ENCODE results near the gene HOXB1. TPM values are rescaled to one million over a fixed set of nuclear protein-coding genes. Genes with fewer than 3 reads are reported as not detected.
"Not testable (repeated sequence)": the region's sequence is repeated elsewhere in the genome, so short reads cannot be mapped to it uniquely, and the experiment has no call there.

HOXB1 gene
- total RNA-seq, 1 donor from 2014 or later: not detected

GRCh38 chr17:48483471-48484131, 47.2 kb downstream of the HOXB1 start:
- Mint-ChIP-seq H3K9me3 (ENCODE audit: unreplicated experiment) (no peaks in the 10 kb centered on the region), H3K36me3 (ENCODE audit: unreplicated experiment) (no peaks in the 10 kb centered on the region), H3K4me1 (ENCODE audit: unreplicated experiment) (no peaks in the 10 kb centered on the region), H3K4me3 (ENCODE audit: unreplicated experiment) (no peak overlapping the region), H3K27me3 (ENCODE audit: unreplicated experiment) (peaks cover 21% of the 10 kb centered on the region), H3K27ac (ENCODE audit: unreplicated experiment) (no peak overlapping the region)
- no peak for DNase-seq (ENCODE audit: extremely low spot score, unreplicated experiment)
- TF ChIP-seq, protein P1, sequence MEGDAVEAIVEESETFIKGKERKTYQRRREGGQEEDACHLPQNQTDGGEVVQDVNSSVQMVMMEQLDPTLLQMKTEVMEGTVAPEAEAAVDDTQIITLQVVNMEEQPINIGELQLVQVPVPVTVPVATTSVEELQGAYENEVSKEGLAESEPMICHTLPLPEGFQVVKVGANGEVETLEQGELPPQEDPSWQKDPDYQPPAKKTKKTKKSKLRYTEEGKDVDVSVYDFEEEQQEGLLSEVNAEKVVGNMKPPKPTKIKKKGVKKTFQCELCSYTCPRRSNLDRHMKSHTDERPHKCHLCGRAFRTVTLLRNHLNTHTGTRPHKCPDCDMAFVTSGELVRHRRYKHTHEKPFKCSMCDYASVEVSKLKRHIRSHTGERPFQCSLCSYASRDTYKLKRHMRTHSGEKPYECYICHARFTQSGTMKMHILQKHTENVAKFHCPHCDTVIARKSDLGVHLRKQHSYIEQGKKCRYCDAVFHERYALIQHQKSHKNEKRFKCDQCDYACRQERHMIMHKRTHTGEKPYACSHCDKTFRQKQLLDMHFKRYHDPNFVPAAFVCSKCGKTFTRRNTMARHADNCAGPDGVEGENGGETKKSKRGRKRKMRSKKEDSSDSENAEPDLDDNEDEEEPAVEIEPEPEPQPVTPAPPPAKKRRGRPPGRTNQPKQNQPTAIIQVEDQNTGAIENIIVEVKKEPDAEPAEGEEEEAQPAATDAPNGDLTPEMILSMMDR (IDR thresholded peaks at IDR 0.05): no peak

GRCh38 chr17:48483004-48483403, 47.8 kb downstream of the HOXB1 start:
- H3K4me3 Mint-ChIP-seq (ENCODE audit: unreplicated experiment): no peak overlapping the region

GRCh38 chr17:48482301-48482700, 48.5 kb downstream of the HOXB1 start:
- not testable (repeated sequence) for H3K4me3 Mint-ChIP-seq (ENCODE audit: unreplicated experiment); DNase-seq (ENCODE audit: extremely low spot score, unreplicated experiment); H3K36me3 Mint-ChIP-seq (ENCODE audit: unreplicated experiment); H3K4me1 Mint-ChIP-seq (ENCODE audit: unreplicated experiment); H3K27ac Mint-ChIP-seq (ENCODE audit: unreplicated experiment); H3K9me3 Mint-ChIP-seq (ENCODE audit: unreplicated experiment)
- H3K27me3 Mint-ChIP-seq (ENCODE audit: unreplicated experiment): peaks cover 22% of the 10 kb centered on the region

More at GRCh38 chr17:48483004-48483403, 47.8 kb downstream of the HOXB1 start:
- Mint-ChIP-seq H3K36me3 (ENCODE audit: unreplicated experiment) (no peaks in the 10 kb centered on the region), H3K27me3 (ENCODE audit: unreplicated experiment) (peaks cover 18% of the 10 kb centered on the region), H3K27ac (ENCODE audit: unreplicated experiment) (no peak overlapping the region), H3K9me3 (ENCODE audit: unreplicated experiment) (no peaks in the 10 kb centered on the region), H3K4me1 (ENCODE audit: unreplicated experiment) (no peaks in the 10 kb centered on the region)
- TF ChIP-seq, protein P1 (IDR thresholded peaks at IDR 0.05): no peak
- DNase-seq (ENCODE audit: extremely low spot score, unreplicated experiment): no peak

DNA sequence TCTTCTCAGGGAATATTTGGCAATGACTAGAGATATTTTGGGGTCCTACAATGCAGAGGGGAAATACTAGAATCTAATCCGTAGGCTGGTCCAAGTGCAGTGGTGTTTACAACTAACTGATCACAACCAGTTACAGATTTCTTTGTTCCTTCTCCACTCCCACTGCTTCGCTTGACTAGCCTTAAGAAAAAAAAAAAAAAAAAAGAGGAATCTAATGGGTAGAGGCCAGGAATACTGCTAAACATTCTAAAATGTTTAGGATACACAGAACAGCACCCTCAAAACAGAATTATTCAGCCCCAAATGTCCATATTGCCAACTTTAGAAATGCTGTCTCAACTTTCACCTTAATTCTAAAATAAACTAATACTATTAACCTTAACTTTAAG, 51.8 kb downstream of the HOXB1 start:
- no peaks in the 10 kb centered on the region for H3K9me3 Mint-ChIP-seq (ENCODE audit: unreplicated experiment)
- no peak overlapping the region for H3K27ac Mint-ChIP-seq (ENCODE audit: unreplicated experiment)
- no peak for DNase-seq (ENCODE audit: extremely low spot score, unreplicated experiment)
- TF ChIP-seq, protein P1 (IDR thresholded peaks at IDR 0.05): no peak
- no peaks in the 10 kb centered on the region for H3K4me1 Mint-ChIP-seq (ENCODE audit: unreplicated experiment)
- no peaks in the 10 kb centered on the region for H3K36me3 Mint-ChIP-seq (ENCODE audit: unreplicated experiment)
- peaks cover 22% of the 10 kb centered on the region for H3K27me3 Mint-ChIP-seq (ENCODE audit: unreplicated experiment)
- H3K4me3 Mint-ChIP-seq (ENCODE audit: unreplicated experiment): no peak overlapping the region

Other genes with a start within 250 kb of the HOXB1 start
- not detected in 2 replicates for gene SKAP1, start 100.8 kb downstream of the HOXB1 start, total RNA-seq
- not detected in 2 replicates for gene HOXB2, start 14.1 kb upstream of the HOXB1 start, total RNA-seq
- gene HOXB4, start 47.3 kb upstream of the HOXB1 start, total RNA-seq: not detected in 2 replicates
- gene HOXB3, start 59.2 kb upstream of the HOXB1 start, total RNA-seq: 0.46 TPM in 1 of 2 replicates, not detected in the other
- not detected in 2 replicates for gene HOXB5, start 62.8 kb upstream of the HOXB1 start, total RNA-seq
- gene HOXB6, start 74.0 kb upstream of the HOXB1 start, total RNA-seq: not detected in 2 replicates
- not detected in 2 replicates for gene HOXB7, start 80.0 kb upstream of the HOXB1 start, total RNA-seq
- gene HOXB8, start 84.3 kb upstream of the HOXB1 start, total RNA-seq: not detected in 2 replicates
- gene HOXB9, start 95.3 kb upstream of the HOXB1 start, total RNA-seq: not detected in 2 replicates
- not detected in 2 replicates for gene PRAC1, start 191.5 kb upstream of the HOXB1 start, total RNA-seq
- not detected in 2 replicates for gene PRAC2, start 192.2 kb upstream of the HOXB1 start, total RNA-seq
- not detected in 2 replicates for gene HOXB13, start 197.7 kb upstream of the HOXB1 start, total RNA-seq

Data from osteocyte (in vitro differentiated cells).